Forelimb muscle (tissue), 1 donor: Measurements from ENCODE around the gene MACIR. TPM values are rescaled to one million over a fixed set of nuclear protein-coding genes. Genes with fewer than 3 reads are reported as not detected.
"Not testable (repeated sequence)": the region's sequence is repeated elsewhere in the genome, so short reads cannot be mapped to it uniquely, and the experiment has no call there.

ENCODE experiments used
- DNase-seq: peaks from one replicate; pipeline ENCODE4 v3.0.0-alpha.2; 2013; ENCODE audit warnings: low read depth
- polyA plus RNA-seq: library from polyadenylated mRNA; unstranded; fragments of 120-200 nt; gene quantifications from one replicate; pipeline ENCODE4 v1.2.1, GENCODE V29; 2013; ENCODE audit not compliant: insufficient read length

Gene MACIR
- 13.3 TPM for polyA plus RNA-seq

GRCh38 chr5:103258368-103258956 is at the start of gene MACIR:
Gene MACIR, plus strand, starts transcription at chr5:103258763. Its CDS starts 17,157 bp downstream, at chr5:103275920.
- DNase-seq: peak; percentile 85

DNA sequence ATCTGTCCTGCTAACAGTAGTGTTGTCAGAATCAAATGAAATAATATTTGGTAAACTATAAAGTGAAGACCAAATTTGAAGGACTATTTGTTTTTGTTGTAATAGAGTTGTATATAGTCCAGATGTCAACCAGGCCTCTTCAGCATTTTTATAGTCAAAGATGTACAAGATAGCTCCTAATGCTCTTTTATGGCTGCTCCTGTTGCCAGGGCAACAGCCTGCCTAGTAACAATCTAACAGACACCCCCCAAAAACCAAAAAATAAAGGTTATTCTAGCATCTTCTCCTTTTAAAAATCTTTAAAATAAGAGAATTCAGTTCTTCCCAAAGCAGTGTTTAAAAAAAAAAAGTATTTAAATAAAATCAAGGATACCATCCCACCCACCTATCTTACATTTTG is 49.5 kb upstream of the MACIR start:
- no peak for DNase-seq

DNA sequence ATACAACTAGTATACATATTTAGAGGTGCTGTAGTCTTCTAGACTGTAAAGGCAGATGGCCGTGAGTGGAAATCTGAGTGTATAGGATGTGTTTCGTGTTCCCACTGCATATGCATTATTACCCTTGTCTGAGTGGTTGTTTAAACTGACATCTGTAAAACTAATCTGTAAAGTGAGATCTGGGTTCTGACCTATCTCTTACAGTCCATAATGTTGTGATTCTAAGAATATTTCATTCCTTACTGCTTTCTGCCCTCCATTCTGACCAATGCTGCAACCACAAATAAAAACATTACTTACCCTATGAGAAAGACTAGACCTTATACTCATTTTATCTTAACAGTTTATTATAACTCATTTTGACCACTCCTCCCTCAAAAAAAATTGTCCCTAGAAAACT is 47.6 kb upstream of the MACIR start:
- no peak for DNase-seq

DNA sequence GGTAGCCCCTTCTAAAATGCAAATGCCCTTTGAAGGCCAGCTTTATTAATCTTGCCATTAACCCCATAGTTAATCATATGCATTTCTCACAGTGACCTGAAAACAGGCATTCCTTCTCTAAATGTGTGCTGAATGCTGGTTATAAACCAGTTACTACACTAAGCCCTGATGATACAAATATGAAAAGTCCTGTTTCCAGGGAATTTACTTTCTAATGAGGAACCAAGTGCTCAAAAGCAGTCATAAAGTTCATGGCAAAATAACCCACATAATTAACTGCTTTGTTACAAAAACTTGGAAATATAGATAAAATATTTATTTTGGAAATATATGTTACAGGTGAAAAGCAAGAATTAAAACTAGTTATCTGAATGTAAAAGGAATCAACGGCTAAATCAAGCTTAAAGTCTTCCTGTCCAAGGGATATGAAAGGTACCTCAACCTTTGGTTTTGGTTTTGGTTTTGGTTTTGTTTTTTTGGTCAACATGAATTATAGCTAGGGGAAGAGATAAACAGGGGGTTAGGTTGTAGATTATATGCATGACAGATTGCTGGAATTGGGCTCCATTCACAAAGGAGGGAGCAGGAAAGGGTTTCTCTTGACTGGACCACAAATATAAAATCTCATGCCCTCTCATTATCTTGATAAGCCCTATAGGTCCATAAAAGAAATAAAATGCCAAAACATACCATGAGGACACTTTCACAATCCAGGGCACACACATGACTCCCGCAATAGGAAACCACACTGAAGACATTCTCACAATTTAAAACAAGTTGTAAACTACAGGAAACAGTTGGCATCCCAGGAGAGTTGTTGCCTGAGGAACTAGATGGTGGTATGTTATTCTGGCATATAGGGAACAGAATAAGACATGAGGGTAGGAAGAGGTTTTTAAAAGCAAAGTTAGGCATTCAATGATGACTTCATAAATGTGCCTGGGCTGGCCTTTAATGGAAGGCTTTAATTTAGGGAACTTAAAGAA is 46.7 kb upstream of the MACIR start:
- no peak for DNase-seq

DNA sequence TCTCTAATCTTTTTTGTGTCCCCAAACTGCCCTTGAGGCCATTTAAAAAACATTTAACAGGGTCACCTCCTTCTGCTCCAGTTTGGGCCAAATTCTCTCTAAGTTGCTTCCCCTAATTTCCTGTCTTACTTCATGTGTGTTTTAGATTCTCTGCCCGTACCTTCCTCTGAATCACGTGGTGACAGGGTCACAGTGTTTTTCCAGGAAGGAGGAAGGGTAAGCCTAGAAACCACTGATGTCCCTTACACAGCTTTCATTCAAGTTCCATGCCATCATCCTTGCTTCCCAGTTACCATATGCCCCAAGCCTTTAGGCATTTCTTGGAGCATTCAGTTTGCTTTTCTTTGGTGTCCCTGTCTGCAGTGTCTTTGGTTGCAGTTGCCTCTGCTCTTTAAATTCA is 42.4 kb upstream of the MACIR start:
- no peak for DNase-seq

DNA sequence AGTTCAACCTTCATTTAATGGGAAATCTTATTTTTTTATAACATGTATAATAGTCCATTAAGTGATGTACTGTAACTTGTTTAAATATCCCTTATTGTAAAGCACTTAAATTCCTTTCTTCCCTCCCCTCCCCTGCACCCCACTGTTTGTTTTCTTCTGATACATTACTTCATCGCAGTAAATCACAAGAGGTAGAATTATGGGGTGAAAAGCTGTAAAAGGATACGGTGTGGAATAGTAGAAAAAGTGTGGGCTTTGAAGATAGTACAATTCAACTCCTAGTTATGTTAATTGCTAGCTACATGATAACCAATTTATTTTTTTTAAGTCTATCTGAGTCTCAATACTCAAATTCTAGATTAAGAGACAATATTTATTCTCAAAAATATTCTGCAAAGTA is 41.9 kb upstream of the MACIR start:
- no peak for DNase-seq

GRCh38 chr5:103217101-103217500 is 41.5 kb upstream of the MACIR start:
- DNase-seq: no peak

GRCh38 chr5:103218164-103218563 is 40.4 kb upstream of the MACIR start:
- DNase-seq: no peak

DNA sequence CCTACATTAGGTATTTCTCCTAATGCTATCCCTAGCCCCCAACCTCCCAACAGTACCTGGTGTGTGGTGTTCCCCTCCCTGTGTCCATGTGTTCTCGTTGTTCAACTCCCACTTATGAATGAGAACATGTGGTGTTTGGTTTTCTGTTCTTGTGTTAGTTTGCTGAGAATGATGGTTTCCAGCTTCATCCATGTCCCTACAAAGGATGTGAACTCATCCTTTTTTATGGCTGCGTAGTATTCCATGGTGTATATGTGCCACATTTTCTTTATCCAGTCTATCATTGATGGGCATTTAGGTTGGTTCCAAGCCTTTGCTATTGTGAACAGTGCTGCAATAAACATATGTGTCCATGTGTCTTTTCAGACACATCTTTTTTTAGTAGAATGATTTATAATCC is 39.5 kb upstream of the MACIR start:
- not testable (repeated sequence) for DNase-seq

DNA sequence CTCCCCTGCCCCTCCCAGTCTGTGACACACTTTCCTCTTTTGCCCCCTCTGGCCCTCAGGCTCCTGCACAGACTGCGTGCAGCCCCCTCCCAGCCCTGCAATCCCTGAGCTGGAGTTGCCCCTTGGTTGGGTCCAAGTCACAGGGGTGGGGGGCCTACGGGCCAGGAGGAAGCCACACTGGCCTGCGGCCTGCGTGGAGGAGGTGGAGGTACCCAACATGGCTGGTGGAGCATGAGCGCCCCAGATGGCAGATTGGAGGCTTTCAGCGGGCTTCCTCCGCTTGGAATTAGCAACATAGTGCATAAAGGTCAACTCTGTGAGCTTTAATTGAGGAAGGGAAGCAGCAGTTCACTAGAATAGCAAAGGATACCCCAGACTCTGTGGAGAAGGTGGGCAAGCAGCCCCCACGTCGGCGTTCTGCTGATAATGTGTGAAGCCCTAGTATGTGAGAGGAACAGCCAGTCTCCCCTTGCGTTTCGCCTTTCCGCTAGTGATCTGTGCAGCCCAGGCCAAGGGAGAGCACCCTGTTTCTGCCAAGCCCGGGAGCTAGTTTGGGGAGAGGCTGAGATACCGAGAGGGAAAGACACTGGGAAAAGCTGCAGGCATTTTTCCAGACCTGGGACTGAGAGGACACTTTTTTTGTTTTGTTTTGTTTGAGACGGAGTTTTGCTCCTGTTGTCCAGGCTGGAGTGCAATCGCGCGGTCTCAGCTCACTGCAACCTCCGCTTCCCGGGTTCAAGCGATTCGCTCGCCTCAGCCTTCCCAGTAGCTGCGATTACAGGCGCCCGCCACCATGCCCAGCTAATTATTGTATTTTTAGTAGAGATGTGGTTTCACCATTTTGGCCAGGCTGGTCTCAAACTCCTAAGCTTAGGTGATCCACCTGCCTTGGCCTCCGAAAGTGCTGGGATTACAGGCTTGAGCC is 35.3 kb upstream of the MACIR start:
- no peak for DNase-seq

- DNase-seq: no peak
These were observed 34.3 kb upstream of the MACIR start for GRCh38 chr5:103224118-103224893.

DNA sequence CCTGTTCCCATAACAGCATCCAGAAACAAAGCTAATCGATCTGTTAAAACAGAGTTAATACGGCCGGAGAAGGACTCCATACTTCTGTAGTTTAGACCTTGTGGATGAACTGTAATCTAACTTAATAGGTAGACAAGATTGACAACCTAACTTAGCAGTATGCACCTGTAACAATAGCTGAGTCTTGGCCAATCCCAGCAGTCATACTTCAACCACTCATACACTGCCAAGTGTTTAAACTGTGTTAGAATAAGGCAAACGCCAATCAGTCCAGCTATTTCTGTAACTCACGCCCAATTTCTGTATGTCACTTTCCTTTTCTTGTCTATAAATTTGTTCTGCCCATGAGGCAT is 33.7 kb upstream of the MACIR start:
- DNase-seq: no peak

GRCh38 chr5:103228061-103228460 is 30.5 kb upstream of the MACIR start:
- no peak for DNase-seq

DNA sequence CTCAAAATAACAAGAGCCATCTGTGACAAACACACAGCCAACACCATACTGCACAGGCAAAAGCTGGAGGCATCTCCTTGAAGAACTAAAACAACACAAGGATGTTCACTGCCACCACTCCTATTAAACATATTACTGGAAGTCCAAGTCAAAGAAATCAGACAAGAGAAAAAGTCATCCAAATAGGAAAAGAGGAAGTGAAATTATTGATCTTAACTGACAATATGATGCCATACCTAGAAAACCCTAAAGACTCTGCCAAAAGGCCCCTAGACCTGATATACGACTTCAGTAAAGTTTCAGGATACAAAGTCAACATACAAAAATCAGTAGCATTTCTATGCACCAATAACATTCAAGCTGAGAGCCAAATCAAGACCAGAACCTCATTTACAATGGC is 30.0 kb upstream of the MACIR start:
- DNase-seq: no peak

DNA sequence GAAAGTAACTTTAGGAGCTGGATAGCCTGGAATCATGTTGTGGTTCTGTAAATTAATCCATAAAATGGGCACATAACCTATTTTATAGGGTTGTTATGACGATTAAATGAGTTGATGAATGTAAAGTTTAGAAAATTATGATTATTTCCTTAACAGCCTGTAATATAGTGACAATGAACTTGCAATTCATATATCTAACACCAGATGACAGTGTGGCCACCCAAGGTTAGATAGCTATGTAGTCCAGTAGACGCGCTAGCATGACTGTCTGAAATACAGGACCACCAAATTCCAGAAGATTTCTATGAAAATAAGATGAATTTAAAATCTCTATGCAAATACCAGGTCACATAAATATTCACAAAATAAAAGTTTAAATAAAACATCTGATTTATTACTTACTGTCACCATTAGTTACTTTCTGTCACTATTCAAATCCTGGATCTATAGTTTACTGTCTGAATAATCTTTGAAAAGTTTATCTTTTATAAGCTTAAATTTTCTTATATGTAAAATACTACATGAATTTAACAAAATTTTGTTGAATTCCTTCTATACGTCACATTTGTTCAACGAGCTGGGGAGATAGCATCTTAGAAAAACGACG is 26.1 kb upstream of the MACIR start:
- DNase-seq: no peak

- DNase-seq: no peak
These were observed 24.2 kb upstream of the MACIR start for GRCh38 chr5:103234239-103234975.

DNA sequence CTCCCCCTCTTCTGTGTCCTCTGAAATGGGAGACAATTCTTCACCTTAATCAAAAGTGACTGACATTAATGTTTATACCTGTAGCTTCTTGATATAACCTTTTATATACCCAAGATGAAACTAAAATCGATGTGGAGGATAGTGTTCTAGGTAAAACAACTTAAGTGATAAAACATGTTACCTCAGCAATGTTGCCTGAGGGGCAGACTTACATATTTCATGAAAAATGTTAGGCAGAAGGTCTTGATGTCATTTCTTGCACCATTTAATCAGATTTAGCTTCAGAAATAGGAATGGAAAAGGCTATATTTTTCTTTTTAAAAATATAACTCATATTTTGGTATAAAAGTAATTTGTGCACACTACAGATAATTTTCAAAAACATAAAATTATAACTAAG is 22.7 kb upstream of the MACIR start:
- no peak for DNase-seq

DNA sequence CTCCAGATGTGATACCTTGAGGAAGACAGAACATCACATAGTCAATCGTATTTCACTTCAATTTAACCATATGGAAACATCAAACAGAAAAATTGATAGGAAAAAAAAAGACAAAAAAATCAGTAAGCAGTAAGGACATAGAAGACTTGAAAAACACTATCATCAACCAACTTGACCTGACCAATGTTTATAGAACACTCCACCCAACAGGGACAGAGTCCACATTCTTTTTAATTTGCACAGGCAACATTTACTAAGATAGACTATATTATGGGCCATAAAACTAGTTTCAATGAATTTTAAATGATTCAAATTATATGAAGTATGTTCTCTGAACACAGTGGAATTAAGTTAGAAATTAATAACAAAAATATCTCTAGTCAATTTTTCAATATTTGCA is 20.8 kb upstream of the MACIR start:
- DNase-seq: no peak

DNA sequence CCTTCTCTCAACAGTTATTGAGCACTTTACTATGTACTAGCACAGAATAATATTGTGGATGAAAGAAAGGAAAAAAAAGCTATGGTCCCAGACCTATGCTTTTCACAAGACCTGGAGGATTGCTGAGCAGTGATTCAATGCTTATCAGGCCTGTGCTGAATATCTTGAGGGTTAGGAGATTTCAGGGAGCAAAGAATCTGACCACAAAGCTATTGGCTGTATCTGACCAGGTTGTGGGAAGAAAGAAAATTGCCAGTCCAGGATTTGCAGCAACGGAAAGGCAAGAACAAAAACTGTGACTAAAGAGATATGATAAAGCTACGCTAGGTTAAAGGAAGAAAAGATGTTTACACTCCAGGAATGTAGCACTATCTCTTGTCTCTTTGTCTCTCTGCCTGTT is 14.9 kb upstream of the MACIR start:
- DNase-seq: no peak

DNA sequence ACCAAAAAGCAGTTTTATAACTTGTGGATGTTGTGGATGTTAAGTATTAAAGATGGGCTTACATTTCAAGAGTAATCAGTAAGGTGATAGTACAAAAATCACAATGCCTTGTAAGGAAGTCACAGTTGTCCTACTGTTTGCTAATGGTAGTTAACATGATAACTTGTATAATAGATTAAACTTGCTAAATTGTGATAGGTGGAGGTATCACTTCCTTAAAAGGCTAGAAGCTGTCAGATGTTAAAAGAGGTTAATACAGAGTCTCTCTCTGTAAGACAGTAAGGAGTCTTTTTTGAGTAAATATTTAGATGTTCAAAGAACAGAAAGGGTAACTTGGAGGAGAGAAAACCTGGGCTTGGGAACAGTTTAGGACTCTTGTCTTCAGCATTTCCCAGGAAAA is 14.2 kb upstream of the MACIR start:
- no peak for DNase-seq
